Common myeloid progenitor, CD34-positive (primary cell): Measurements from ENCODE around the gene TMEM129.

Experiments used
- CTCF ChIA-PET: fragments of 350-600 bp; sonication (Branson Sonifier 250); formaldehyde crosslinking; loops from one replicate; lab custom pipeline; 2021; ENCODE audit warnings: antibody characterized with exemption; lab: Charles Lee
- POLR2A ChIA-PET: fragments of 350-600 bp; sonication (Branson Sonifier 250); formaldehyde crosslinking; loops from one replicate; lab custom pipeline; 2021; ENCODE audit warnings: antibody characterized with exemption; lab: Charles Lee
- DNase-seq, 3 donors: peaks; one replicate each; pipeline versions ENCODE4 v3.0.0 to v3.0.0-alpha.2; 2013
- H3K27ac ChIP-seq, 2 experiments: 1 replicate in 1 of 2; 2 replicates in 1 of 2; pipeline ENCODE4 v1.7.0; 2013; ENCODE audit warnings: inconsistent platforms in 2 of 2, low read length in 2 of 2, mild to moderate bottlenecking in 2 of 2, low read depth in 1 of 2, moderate library complexity in 1 of 2; ENCODE audit not compliant: severe bottlenecking in 2 of 2, insufficient read depth in 1 of 2, poor library complexity in 1 of 2
- H3K27me3 ChIP-seq, 5 experiments: replicated peaks in 2 of 5; 1 replicate in 3 of 5; 2 replicates in 2 of 5; pipeline versions ENCODE4 v1.6.1 to v1.7.0; 2013; ENCODE audit warnings: low read length in 4 of 5, mild to moderate bottlenecking in 2 of 5, moderate library complexity in 2 of 5, inconsistent platforms in 1 of 5; ENCODE audit not compliant: insufficient read depth in 5 of 5, control insufficient read depth in 4 of 5
- H3K36me3 ChIP-seq, 4 experiments: 1 replicate in 2 of 4; 2 replicates in 2 of 4; pipeline versions ENCODE4 v1.6.1 to v1.7.0; 2013; ENCODE audit warnings: low read length in 3 of 4, control low read depth in 1 of 4, mild to moderate bottlenecking in 1 of 4; ENCODE audit not compliant: control insufficient read depth in 4 of 4, insufficient read depth in 4 of 4
- H3K4me1 ChIP-seq, 4 experiments: 1 replicate in 3 of 4; 2 replicates in 1 of 4; pipeline versions ENCODE4 v1.6.1 to v1.7.1; 2013; ENCODE audit warnings: low read length in 3 of 4, mild to moderate bottlenecking in 3 of 4, control low read depth in 1 of 4, inconsistent platforms in 1 of 4, moderate library complexity in 1 of 4; ENCODE audit not compliant: control insufficient read depth in 4 of 4, insufficient read depth in 4 of 4; ENCODE audit errors: control extremely low read depth in 1 of 4
- H3K4me3 ChIP-seq, 7 experiments: 1 replicate in 4 of 7; 2 replicates in 3 of 7; pipeline versions ENCODE4 v1.5.1 to v1.7.0; 2013; ENCODE audit warnings: mild to moderate bottlenecking in 7 of 7, low read length in 6 of 7, moderate library complexity in 6 of 7, inconsistent platforms in 2 of 7, low read depth in 2 of 7, control low read depth in 1 of 7; ENCODE audit not compliant: insufficient read depth in 4 of 7, control insufficient read depth in 1 of 7; ENCODE audit errors: extremely low read depth in 1 of 7
- H3K9me3 ChIP-seq, 5 experiments: 1 replicate in 4 of 5; 2 replicates in 1 of 5; pipeline versions ENCODE4 v1.6.1 to v1.7.1; 2013; ENCODE audit warnings: low read length in 4 of 5, mild to moderate bottlenecking in 2 of 5, inconsistent platforms in 1 of 5, low read depth in 1 of 5, moderate library complexity in 1 of 5; ENCODE audit not compliant: control insufficient read depth in 4 of 5, insufficient read depth in 2 of 5; ENCODE audit errors: control extremely low read depth in 1 of 5
- WGBS: methylation state at CpG from one replicate; pipeline ENCODE4 v1.1.5; 2013; ENCODE audit not compliant: insufficient coverage; 5-methylcytosine and 5-hydroxymethylcytosine counted together

TMEM129 gene

GRCh38 chr4:1767061-1767769 lies 46.1 kb upstream of the TMEM129 start:
- DNase-seq: no peak
- H3K4me3 ChIP-seq: peak overlapping the region in 4 of 7 experiments; percentile 32 to 54 (median 44)
- ChIA-PET CTCF (interaction anchor here (1.2 to 1.4 kb wide), 2 partner anchors 19 to 20 kb away, joined by 4 to 7 read pairs; no protein-coding TSS in a partner anchor), POLR2A (no interaction called here)
- no peak overlapping the region for H3K27ac ChIP-seq
- H3K27me3 ChIP-seq: peaks cover 0 to 12% (median 0%) of the 10 kb centered on the region in 5 experiments
- peaks cover 0 to 61% (median 53%) of the 10 kb centered on the region in 4 experiments for H3K4me1 ChIP-seq
- 4% methylated on average over 37 of the region's 84 CpGs for WGBS
- H3K36me3 ChIP-seq: no peaks in the 10 kb centered on the region
- H3K9me3 ChIP-seq: no peaks in the 10 kb centered on the region

DNA sequence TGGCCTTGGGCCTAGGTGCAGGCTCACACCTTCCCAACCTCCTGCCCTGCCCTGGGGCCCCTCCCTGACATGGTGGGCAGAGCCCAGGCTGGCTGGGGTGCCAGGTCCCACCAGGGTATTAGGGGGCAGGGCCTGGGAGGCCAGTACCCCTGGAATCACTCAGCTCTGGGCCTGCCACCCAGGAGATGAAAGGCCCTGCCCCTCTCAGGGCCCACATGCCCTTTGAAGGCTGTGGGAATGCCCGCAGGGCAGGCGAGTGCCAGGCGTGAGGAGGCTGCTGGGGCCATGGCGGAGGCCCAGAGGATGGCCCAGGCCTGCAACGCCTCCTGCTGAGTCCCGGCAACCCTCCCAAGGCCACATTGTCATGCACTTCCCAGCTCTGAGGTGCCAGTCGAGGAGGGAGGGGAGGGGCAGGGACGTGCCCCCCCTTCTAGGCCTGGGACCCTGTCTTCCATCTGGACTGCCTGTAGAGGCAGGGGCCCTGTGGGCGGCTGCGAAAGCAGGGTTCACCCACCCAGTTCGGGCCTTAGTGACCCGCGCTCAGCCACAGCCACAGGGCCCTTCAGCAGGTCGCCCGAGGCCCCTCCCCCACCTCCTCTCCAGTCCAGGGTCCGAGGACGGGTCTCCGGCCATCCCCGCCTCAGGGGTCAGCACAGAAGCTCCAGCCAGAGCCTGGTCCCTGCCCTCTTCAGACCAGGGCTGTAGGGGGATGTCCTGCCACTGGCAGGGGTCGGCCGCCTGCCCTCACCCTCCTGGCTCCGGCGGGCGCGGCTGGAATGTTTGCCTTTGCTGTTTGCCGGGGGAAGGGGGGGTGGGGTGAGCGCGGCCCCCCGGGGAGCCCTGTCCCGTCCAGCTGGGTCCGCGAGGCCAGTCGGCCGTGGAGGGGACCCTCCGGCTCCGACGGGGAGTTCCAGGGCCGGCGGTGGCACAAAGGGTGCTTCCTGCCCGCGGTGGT lies 45.3 kb upstream of the TMEM129 start:
- CTCF ChIA-PET: interaction anchor here (1.3 kb wide), 1 partner anchor 19 kb away, joined by 3 read pairs; no protein-coding TSS in a partner anchor
- peaks cover 0 to 53% (median 45%) of the 10 kb centered on the region in 4 experiments for H3K4me1 ChIP-seq
- no peaks in the 10 kb centered on the region for H3K9me3 ChIP-seq
- no peak overlapping the region for H3K27ac ChIP-seq
- H3K27me3 ChIP-seq: peaks cover 0 to 12% (median 0%) of the 10 kb centered on the region in 5 experiments
- H3K36me3 ChIP-seq: no peaks in the 10 kb centered on the region
- H3K4me3 ChIP-seq: no peak overlapping the region
- 72% methylated on average over 14 of the region's 41 CpGs for WGBS
- DNase-seq: no peak
- POLR2A ChIA-PET: no interaction called here

DNA sequence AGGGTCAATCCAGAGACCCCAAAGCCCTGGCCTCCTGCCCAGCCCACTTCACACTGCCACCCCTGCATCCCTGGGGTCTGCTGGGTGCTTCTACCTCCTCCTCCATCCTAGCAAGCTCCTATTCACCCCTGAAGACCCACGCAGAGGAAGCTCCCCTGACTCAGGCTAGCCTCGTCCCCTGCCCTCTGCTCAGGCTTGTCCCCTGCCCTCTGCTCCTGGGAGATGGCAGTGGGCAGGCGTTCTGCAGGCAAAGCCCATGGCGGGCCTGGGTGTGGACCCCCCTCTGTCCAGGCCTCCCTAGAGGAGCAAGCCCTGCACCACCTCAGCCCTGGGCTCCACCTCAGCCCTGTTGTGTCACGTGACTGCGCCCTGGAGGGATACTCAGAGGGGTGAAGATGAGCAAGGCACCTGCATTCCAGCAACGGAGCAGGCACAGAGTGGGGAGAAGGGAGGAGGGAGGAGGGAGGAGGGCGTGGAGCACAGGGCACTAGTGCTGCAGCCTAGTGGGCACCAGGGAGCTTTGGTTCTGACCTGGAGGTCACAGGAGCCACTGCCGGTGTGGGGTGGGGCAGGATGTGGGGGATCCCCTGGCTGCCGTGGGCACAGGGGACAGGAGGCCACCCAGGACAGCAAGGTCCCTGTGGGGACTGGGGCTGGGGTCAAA lies 44.4 kb upstream of the TMEM129 start:
- Histone ChIP-seq H3K36me3 (no peaks in the 10 kb centered on the region), H3K9me3 (no peaks in the 10 kb centered on the region), H3K4me3 (no peak overlapping the region), H3K27me3 (peaks cover 0 to 12% (median 0%) of the 10 kb centered on the region in 5 experiments), H3K27ac (no peak overlapping the region), H3K4me1 (peaks cover 0 to 46% (median 39%) of the 10 kb centered on the region in 4 experiments)
- WGBS: 88% methylated on average over 9 of the region's 10 CpGs
- no peak for DNase-seq
- POLR2A ChIA-PET: no interaction called here
- CTCF ChIA-PET: interaction anchor here (0.6 to 1.3 kb wide), 3 partner anchors 9 to 33 kb away, joined by 3 read pairs; no protein-coding TSS in a partner anchor

DNA sequence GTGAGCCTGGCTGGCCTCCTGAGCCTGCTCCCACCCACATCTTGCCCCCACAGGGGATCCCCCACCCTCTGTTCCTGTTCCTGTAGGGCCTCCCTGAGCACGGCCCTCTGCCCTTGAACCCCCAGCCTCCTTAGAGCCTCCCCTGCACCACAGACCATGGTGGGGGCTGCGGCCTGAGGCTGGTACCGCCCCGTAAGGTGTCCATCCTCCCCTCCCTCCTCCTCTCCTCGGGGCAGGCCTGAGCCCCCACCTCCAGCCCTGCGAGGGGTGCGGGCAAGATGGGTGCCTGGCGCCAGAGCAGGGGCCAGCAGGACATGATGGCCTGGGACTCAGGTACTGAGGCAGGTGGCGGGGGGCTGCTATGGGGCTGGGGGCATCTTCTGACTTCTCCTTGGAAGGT lies 43.5 kb upstream of the TMEM129 start:
- Histone ChIP-seq H3K9me3 (no peaks in the 10 kb centered on the region), H3K27me3 (peaks cover 0 to 12% (median 0%) of the 10 kb centered on the region in 5 experiments), H3K4me3 (no peak overlapping the region), H3K36me3 (no peaks in the 10 kb centered on the region), H3K4me1 (peaks cover 0 to 46% (median 40%) of the 10 kb centered on the region in 4 experiments), H3K27ac (no peak overlapping the region)
- POLR2A ChIA-PET: interaction anchor here (0.8 kb wide), 1 partner anchor 28 kb away, joined by 3 read pairs; no protein-coding TSS in a partner anchor
- no peak for DNase-seq
- 87% methylated on average over 5 of the region's 9 CpGs for WGBS
- CTCF ChIA-PET: interaction anchor here (0.6 to 3.5 kb wide), 7 partner anchors 18 to 134 kb away, joined by 3 to 23 read pairs (median 4); no protein-coding TSS in a partner anchor

DNA sequence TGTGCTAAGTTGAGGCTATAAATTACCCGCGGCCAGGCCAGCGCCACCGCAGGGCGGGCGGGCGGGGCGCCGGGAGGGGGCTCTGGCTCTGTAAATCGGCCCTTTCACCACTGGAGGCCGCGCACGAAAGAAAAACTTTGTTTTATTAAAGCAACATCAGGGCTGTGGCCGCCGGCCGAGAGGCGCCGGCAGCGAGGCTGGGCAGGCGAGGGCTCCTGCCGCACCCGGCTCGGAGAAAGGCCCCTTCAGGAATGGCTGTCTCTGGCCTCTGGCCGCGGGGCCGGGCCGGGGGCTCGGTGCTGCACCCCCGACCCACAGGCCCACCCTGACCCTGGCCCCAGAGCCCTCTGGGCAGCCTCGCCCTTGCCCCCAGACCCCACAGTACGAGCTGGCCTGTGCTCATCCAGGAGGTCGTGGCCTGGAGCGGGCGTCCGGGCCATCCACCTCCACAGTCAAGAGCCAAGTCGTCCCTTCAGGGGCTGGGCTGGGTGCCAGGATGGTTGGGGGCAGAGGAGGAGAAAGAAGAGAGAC lies 42.5 kb upstream of the TMEM129 start:
- Histone ChIP-seq H3K9me3 (no peaks in the 10 kb centered on the region), H3K36me3 (no peaks in the 10 kb centered on the region), H3K27me3 (peaks cover 0 to 12% (median 0%) of the 10 kb centered on the region in 5 experiments), H3K4me3 (peak overlapping the region in 3 of 7 experiments; percentile 46 to 54 (median 48)), H3K4me1 (peaks cover 0 to 38% (median 31%) of the 10 kb centered on the region in 4 experiments), H3K27ac (no peak overlapping the region)
- WGBS: 2% methylated on average over 24 of the region's 36 CpGs
- peak; percentile 39 to 64 (median 61) for DNase-seq
- POLR2A ChIA-PET: no interaction called here
- CTCF ChIA-PET: interaction anchor here (0.7 to 3.5 kb wide), 9 partner anchors 15 to 136 kb away, joined by 3 to 23 read pairs (median 4); no protein-coding TSS in a partner anchor

GRCh38 chr4:1763070-1763549 lies 42.0 kb upstream of the TMEM129 start:
- Histone ChIP-seq H3K9me3 (no peaks in the 10 kb centered on the region), H3K4me1 (peaks cover 0 to 38% (median 28%) of the 10 kb centered on the region in 4 experiments), H3K27me3 (peaks cover 0 to 8% (median 0%) of the 10 kb centered on the region in 5 experiments), H3K36me3 (no peaks in the 10 kb centered on the region), H3K4me3 (peak overlapping the region in 1 of 7 experiments; percentile 45), H3K27ac (no peak overlapping the region)
- CTCF ChIA-PET: interaction anchor here (1.1 to 3.5 kb wide), 4 partner anchors 16 to 137 kb away, joined by 3 to 23 read pairs (median 7); no protein-coding TSS in a partner anchor
- 39% methylated on average over 19 of the region's 31 CpGs for WGBS
- POLR2A ChIA-PET: interaction anchor here (0.6 kb wide), 1 partner anchor 22 kb away, joined by 4 read pairs; no protein-coding TSS in a partner anchor
- DNase-seq: no peak
